GM10248 (cell line): ENCODE data around the gene SAMD4B.
"Not testable (repeated sequence)": the region's sequence is repeated elsewhere in the genome, so short reads cannot be mapped to it uniquely, and the experiment has no call there.

Experiments used
- CTCF ChIA-PET: fragments of 300-600 bp; sonication (Branson Sonifier 250); formaldehyde crosslinking; extraction: SDS; loops from one replicate; lab custom pipeline; 2021; ENCODE audit warnings: antibody characterized with exemption; lab: Yijun Ruan, JAX
- POLR2A ChIA-PET: fragments of 350-650 bp; sonication (Branson Sonifier 250); formaldehyde crosslinking; extraction: SDS; loops from one replicate; lab custom pipeline; 2020; ENCODE audit warnings: antibody characterized with exemption; lab: Yijun Ruan, JAX
- DNase-seq: peaks from one replicate; pipeline ENCODE4 v3.0.0; 2012; ENCODE audit errors: extremely low spot score
- CTCF ChIP-seq: IDR thresholded peaks from 2 replicates; pipeline ENCODE4 v1.5.1; 2012; ENCODE audit warnings: mild to moderate bottlenecking, low read depth; ENCODE audit errors: extremely low read depth, missing control alignments, control extremely low read depth

SAMD4B gene

GRCh38 chr19:39325778-39326665, 16.2 kb upstream of the SAMD4B start:
- no peak for TF ChIP-seq CTCF
- DNase-seq = no peak
- POLR2A ChIA-PET = no interaction called here
- CTCF ChIA-PET = interaction anchor here (1.1 to 4.8 kb wide), 5 partner anchors 11 to 217 kb away, joined by 3 to 35 read pairs (median 6); no protein-coding TSS in a partner anchor

- TF ChIP-seq CTCF = no peak
- POLR2A ChIA-PET = no interaction called here
- CTCF ChIA-PET = interaction anchor here (0.6 to 4.8 kb wide), 15 partner anchors 8 to 275 kb away, joined by 3 to 35 read pairs (median 4); partner anchors contain the start of genes GMFG and SAMD4B
- DNase-seq = peak; percentile 13
These were observed 14.7 kb upstream of the SAMD4B start for GRCh38 chr19:39327363-39328045.

- DNase-seq = peak; percentile 81
- POLR2A ChIA-PET = no interaction called here
These were observed 14.0 kb upstream of the SAMD4B start for GRCh38 chr19:39328046-39328705.

GRCh38 chr19:39329948-39330347, 12.3 kb upstream of the SAMD4B start:
- POLR2A ChIA-PET = interaction anchor here (0.6 kb wide), 1 partner anchor 78 kb away, joined by 3 read pairs; no protein-coding TSS in a partner anchor
- no peak for TF ChIP-seq CTCF
- CTCF ChIA-PET = interaction anchor here (0.7 to 4.8 kb wide), 8 partner anchors 12 to 218 kb away, joined by 3 to 35 read pairs (median 8); partner anchors contain the start of gene SAMD4B
- no peak for DNase-seq

More at GRCh38 chr19:39328046-39328705, 14.0 kb upstream of the SAMD4B start:
- CTCF ChIA-PET = interaction anchor here (0.6 to 4.8 kb wide), 13 partner anchors 8 to 276 kb away, joined by 3 to 35 read pairs (median 4); partner anchors contain the start of genes GMFG and SAMD4B
- peak; percentile 96 for TF ChIP-seq CTCF

- ChIA-PET CTCF (interaction anchor here (0.7 to 2.4 kb wide), 5 partner anchors 10 to 210 kb away, joined by 3 to 10 read pairs (median 3); partner anchors contain the start of gene SAMD4B), POLR2A (no interaction called here)
- TF ChIP-seq CTCF = no peak
- no peak for DNase-seq
These were observed 9.9 kb upstream of the SAMD4B start for GRCh38 chr19:39332293-39332692.

- CTCF ChIA-PET = interaction anchor here (0.7 to 2.4 kb wide), 5 partner anchors 10 to 211 kb away, joined by 3 to 5 read pairs (median 3); partner anchors contain the start of gene SAMD4B
These were observed 9.5 kb upstream of the SAMD4B start for GRCh38 chr19:39332738-39333137.

More at GRCh38 chr19:39332738-39333137, 9.5 kb upstream of the SAMD4B start:
- POLR2A ChIA-PET, DNase-seq: not testable (repeated sequence)
